ENCODE measurements around the gene MCM9.
"Not testable (repeated sequence)": the region's sequence is repeated elsewhere in the genome, so short reads cannot be mapped to it uniquely, and the experiment has no call there.

MCM9 gene

DNA sequence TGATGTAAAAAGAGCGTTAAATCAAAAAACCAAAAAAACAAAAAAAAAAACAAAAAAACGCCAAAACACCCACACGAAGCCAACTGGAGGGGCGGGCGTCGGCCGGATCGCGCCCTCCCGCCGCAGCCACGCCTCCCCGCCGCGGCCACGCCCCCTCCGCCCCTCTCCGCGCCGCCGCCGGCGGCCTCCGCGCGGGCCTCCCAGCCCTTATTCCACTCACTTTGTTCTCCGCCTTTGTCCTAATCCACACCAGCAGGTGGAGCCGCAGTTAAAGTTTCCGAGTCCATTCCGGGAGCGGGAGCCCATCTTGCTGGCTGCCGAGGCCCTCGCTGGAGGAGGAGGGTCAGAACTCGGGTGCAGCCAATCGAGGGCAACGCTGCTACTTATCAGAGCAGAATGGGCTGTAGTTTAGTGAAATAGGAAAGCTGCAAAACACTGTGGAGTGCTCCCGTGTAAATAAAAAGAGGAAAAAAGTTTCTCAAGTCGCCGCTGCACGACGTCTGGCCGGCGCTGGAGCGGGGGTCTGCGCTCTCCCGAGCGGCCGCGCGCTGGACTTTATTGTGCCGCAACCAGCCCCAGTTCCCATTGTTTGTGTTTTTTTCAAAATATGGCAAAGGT lies 41.0 kb downstream of the MCM9 start, which contains the start of gene ASF1A:
ASF1A (plus strand) TSS at position 346 of the 618 bp plus-strand sequence; CDS start at position 608, 262 bp downstream.
- peak; percentile 98 for DNase-seq (ENCODE audit: low spot score)

DNA sequence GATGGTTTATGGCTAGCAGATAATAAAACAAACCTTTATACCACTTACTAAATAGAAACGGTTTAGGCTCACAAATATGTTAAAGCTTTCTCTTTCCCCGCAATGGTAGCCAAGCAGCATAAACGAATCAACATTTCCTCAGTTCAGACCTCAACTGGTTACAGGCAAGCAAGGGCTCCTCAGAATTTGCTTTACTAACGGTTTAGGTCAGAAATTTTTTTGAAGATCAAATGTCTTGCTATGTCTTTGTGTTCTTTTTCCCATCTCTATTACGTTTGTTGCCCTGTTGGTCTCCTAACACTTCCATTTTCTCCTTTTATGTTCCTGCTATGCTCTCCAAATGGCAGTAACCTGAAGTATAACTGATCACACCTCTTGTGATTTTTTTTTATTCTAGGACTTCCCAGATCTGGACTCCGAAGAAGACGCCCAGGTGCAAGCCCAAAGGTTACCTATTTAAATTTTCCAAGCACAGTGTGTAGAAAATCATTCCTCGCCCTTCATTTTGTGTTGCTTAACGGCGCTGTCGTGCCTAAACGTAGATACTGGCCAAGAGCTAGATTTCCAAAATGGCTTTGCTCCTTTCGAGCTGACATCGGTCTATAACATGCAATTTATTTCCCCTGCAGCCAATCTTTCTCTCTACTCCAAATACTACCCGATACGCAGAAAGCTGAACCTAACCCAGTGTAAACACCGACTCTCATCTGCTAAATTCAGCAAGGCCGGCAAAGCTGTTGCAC lies 41.7 kb downstream of the MCM9 start:
- DNase-seq (ENCODE audit: low spot score), result peak; percentile 62

DNA sequence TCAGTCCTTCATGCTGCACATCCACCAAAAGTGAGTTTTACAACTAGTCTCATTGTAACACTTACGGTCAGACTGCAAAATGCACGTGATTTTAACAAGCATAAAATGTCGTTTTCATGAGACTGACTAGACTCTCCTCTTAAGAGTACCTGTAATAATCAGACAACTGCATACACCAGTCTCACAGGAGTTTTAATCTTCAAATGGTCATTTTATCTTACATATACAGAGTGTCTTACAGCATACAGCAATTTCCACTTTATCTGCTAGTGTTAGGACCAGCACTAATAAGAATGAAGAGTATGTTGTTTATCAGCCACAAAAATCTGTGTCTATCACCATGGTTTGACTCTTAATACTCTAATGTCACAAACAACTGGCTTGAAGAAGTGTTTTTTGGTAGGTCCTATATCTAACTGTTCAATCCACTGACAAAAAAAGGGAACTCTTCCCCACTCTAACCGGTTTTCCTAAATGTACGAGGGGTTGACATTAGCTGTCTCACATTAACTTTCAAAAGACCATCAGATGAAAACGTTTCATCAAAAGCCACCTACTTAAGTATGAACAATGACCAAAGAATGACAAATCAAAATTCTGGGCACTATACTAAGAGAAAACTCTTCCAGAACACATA lies 42.5 kb downstream of the MCM9 start:
- DNase-seq (ENCODE audit: low spot score), result no peak

- DNase-seq (ENCODE audit: low spot score), result no peak
Measured at GRCh38 chr6:118890997-118891790, 43.8 kb downstream of the MCM9 start.

DNA sequence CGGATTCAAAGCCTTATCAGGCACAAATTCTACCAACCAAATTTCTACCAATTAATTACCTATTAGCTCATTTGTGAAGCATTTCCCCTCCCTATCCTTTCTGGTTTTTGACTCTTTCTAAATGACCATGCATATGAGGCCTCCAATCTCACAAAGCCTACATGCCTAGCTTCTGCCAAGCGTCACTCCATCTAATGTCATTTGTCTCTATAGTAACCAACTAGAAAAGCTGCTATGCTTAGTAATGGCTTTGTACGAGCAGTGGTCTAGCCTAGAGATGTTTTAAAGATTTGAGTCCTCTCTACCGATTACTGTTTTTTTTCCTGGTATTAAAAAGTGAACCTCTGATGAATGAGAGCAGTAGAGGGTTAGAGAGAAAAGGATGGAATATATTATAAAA lies 45.8 kb downstream of the MCM9 start:
- no peak for DNase-seq (ENCODE audit: low spot score)

GRCh38 chr6:118886641-118887040 lies 48.3 kb downstream of the MCM9 start:
- DNase-seq (ENCODE audit: low spot score), result no peak

- DNase-seq (ENCODE audit: low spot score), result no peak
Measured at GRCh38 chr6:118882314-118882905, 52.5 kb downstream of the MCM9 start.

GRCh38 chr6:118881440-118882313 lies 53.3 kb downstream of the MCM9 start:
- no peak for DNase-seq (ENCODE audit: low spot score)

DNA sequence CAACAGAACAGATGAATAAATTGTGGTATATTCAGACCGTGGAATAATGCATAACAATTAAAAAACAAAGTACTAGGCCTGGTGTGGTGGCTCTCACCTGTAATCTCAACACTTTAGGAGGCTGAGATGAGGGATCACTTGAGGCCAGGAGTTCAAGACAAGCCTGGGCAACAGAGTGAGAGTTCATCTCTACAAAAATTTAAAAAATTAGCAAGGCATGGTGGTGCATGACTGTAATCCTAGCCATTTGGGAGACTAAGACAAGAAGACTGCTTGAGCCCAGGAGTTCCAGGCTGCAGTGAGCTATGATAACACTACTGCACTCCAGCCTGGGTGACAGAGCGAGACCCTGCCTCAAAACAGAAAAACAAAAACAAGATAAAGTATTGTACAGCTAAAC lies 57.2 kb downstream of the MCM9 start:
- DNase-seq (ENCODE audit: low spot score), result no peak

DNA sequence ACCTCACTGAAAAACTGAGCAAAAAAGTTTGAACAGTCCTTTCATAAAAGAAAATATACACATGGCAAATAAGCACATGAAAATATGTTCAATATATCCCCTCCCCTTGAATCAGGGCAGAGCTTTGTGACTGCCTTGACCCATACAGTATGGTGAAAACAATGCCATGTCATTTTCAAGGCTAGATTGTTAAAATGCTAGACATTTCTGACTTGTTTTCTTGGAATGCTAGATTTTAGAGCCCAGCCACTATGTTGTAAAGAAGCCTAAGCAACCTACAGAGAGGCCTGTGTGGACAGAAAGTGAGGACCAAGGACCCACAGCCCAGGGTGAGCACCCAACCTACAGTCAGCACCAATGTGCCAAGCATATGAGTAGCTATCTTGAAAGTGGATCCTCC lies 58.1 kb downstream of the MCM9 start:
- DNase-seq (ENCODE audit: low spot score), result no peak

- no peak for DNase-seq (ENCODE audit: low spot score)
Measured at GRCh38 chr6:118876198-118876597, 58.8 kb downstream of the MCM9 start.

GRCh38 chr6:118875672-118876071 lies 59.3 kb downstream of the MCM9 start:
- no peak for DNase-seq (ENCODE audit: low spot score)

DNA sequence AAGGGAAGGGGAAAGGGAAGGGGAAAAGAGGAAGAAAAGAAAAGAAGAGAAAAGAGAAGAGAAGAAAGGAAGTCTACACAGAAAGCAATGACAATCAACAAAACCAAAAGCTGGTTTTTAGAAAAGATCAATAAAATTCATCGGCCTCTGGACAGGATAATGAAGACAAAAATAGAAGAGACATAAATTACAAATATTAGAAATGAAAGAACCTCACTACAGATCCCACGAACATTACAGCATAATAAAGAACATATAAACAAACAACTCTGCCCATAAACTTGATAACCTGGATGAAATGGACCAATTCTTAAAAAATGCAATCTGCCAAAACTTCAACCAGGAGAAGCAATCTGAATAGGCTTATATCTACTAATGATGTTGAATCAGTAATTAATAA lies 61.7 kb downstream of the MCM9 start:
- no peak for DNase-seq (ENCODE audit: low spot score)

GRCh38 chr6:118872726-118873125 lies 62.2 kb downstream of the MCM9 start:
- no peak for DNase-seq (ENCODE audit: low spot score)

DNA sequence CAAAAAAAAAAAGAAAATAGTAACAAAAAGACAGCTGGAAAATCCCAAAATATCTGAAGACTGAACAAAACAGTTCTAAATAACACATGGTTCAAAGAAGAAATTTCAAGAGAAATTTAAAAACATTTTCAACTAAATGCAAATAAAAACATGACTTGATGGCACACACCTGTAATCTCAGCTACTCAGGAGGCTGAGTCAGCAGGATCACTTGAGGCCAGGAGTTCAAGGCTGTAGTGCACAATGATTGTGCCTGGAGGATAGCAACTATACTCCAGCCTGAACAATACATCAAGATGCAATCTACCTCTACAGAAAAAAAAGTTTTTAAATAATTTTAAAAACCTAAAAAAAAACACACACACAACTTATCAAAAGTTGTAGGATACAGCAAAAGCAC lies 62.6 kb downstream of the MCM9 start:
- no peak for DNase-seq (ENCODE audit: low spot score)

DNA sequence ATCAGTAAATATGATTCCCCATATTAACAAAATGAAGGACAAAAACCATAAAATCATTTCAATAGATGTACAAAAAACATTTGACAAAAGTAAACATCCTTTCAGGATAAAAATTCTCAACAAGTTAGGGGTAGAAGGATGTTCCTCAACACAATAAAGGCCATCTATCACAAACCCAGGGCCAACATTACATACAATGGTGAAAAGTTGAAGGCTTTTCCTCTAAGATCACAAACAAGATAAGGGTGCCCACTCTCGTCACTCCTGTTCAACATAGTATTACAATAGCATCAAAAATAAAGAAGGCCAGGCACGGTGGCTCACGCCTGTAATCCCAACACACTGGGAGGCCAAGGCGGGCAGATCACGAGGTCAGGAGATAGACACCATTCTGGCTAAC lies 63.6 kb downstream of the MCM9 start:
- no peak for DNase-seq (ENCODE audit: low spot score)

DNA sequence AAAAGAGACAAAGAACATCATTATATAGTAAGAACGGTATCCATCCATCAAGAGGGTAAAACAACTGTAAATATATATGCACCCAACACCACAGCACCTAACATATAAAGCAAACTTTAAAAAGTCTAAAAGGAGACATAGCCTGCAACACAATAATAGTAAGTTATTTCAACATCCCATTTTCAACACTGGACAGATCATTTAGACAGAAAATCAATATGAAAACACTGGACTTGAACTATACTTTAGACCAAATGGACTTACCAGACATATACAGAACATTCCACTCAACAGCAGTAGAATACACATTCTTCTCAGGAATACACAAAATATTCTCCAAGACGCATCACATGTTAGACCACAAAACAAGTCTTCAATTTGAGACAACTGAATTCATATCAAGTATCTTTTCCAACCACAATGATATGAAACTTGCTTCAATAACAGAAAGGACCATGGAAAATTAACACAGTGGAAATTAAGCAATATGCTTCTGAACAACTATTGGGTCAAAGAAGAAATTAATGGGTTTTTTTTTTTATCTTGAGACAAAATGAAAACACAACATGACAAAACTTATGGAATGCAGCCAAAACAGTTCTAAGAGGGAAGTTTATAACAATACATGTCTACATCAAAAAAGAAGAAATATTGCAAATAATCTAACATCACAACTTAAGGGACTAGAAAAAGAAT lies 64.9 kb downstream of the MCM9 start:
- no peak for DNase-seq (ENCODE audit: low spot score)

DNA sequence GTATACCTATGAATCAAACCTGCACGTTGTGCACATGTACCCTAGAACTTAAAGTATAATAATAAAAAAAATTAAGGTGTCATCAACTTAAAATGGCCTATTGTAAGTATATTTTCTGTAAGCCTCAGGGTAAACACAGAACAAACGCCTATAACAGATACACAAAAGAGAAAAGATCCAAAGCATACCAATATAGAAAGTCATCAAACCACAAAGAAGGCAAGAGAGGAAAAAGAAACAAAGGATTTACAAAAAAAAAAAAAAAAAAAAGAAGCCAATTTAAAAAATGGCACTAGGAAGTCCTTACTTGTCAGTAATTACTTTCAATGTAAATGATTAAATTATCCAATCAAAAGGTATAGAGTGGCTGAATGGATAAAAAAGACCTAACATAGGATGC lies 65.6 kb downstream of the MCM9 start:
- DNase-seq (ENCODE audit: low spot score), result no peak

DNA sequence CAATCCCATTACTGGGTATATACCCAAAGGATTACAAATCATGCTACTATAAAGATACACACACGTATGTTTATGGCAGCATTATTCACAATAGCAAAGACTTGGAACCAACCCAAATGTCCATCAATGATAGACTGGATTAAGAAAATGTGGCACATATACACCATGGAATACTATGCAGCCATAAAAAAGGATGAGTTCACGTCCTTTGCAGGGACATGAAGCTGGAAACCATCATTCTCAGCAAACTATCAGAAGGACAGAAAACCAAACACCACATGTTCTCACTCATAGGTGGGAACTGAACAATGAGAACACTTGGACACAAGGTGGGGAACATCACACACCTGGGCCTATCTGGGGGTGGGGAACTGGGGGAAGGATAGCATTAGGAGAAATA lies 66.1 kb downstream of the MCM9 start:
- not testable (repeated sequence) for DNase-seq (ENCODE audit: low spot score)

DNA sequence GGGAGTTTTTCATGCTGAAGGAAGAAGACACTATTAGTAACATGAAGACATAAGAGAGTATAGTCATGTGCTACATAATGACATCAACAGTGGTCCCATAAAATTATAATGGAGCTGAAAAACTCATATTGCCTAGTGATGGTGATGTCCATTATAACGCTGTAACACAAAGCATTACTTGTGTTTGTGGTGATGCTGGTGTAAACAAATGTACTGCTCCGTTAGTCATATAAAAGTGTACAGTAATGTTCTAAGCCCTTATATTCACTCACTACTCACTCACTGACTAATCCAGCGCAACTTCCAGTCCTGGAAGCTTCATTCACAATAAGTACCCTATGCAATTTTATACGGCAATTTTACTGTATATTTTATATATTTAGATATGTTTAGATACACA lies 67.8 kb downstream of the MCM9 start:
- no peak for DNase-seq (ENCODE audit: low spot score)

DNA sequence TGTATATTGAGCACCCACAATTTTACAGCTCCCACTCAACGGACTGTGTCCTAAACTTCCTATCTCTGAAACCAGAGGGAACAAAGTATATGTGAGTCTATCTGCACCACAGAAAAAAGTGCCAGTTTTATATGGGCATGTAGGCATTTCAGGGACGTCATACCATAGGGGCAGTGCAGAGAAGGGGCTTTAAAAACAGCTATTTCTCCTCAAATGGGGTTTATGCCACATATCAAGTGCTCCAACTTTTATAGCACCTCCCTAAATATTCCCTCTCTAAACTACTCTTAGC lies 69.9 kb downstream of the MCM9 start:
- DNase-seq (ENCODE audit: low spot score), result no peak

All from CD4-positive, alpha-beta T cell treated with Interleukin-6 at 100 ng/mL for 8 hours (primary cell).